H1 (cell line): Measurements from ENCODE around the gene NAV3. TPM values are rescaled to one million over a fixed set of nuclear protein-coding genes. Genes with fewer than 3 reads are reported as not detected.

Source experiments
- CTCF ChIA-PET: fragments of 300-600 bp; sonication (Branson Sonifier 250); formaldehyde crosslinking; loops from one replicate; lab custom pipeline; 2021; ENCODE audit not compliant: partially characterized antibody; lab: Charles Lee
- POLR2A ChIA-PET: fragments of 300-600 bp; sonication (Branson Sonifier 250); formaldehyde crosslinking; loops from one replicate; lab custom pipeline; 2021; ENCODE audit warnings: inconsistent platforms; ENCODE audit not compliant: partially characterized antibody; lab: Charles Lee
- DNase-seq, 2 experiments: peaks; one replicate each; pipeline versions ENCODE4 v3.0.0 to v3.0.0-alpha.2; 2010 to 2022; ENCODE audit warnings: low spot score in 2 of 2, low read depth in 1 of 2, mixed read lengths in 1 of 2
- FAIRE-seq: peaks from 2 replicates; lab custom pipeline; 2011; peaks lifted over from hg19 to GRCh38; lab: Jason Lieb, UNC
- H2AFZ ChIP-seq: 2 replicates; pipeline ENCODE4 v1.8.1; 2012; ENCODE audit warnings: low read length, inconsistent platforms
- H2AK5ac ChIP-seq: 2 replicates; pipeline ENCODE4 v1.6.1; 2013; ENCODE audit warnings: low read depth, low read length
- H2BK120ac ChIP-seq: replicated peaks from 2 replicates; pipeline ENCODE3; 2013; ENCODE audit warnings: low read depth, low read length, inconsistent platforms
- H2BK12ac ChIP-seq: 2 replicates; pipeline ENCODE4 v1.6.1; 2013; ENCODE audit warnings: low read depth, low read length
- H2BK15ac ChIP-seq: 2 replicates; pipeline ENCODE4 v1.6.1; 2013; ENCODE audit warnings: low read length
- H2BK20ac ChIP-seq: 2 replicates; pipeline ENCODE4 v1.6.1; 2013; ENCODE audit warnings: low read length
- H2BK5ac ChIP-seq: 2 replicates; pipeline ENCODE4 v1.6.1; 2013; ENCODE audit warnings: low read depth, low read length
- H3K14ac ChIP-seq: 2 replicates; pipeline ENCODE4 v1.6.1; 2013; ENCODE audit warnings: inconsistent platforms; ENCODE audit not compliant: insufficient read length
- H3K18ac ChIP-seq: 2 replicates; pipeline ENCODE4 v1.6.1; 2013; ENCODE audit warnings: low read length; ENCODE audit errors: extremely low read depth
- H3K23ac ChIP-seq: 2 replicates; pipeline ENCODE4 v1.6.1; 2013; ENCODE audit warnings: inconsistent platforms; ENCODE audit not compliant: insufficient read length
- H3K23me2 ChIP-seq: 2 replicates; pipeline ENCODE4 v1.6.1; 2013; ENCODE audit warnings: low read depth, low read length
- H3K27ac ChIP-seq: 2 replicates; pipeline ENCODE4 v1.6.1; 2011; ENCODE audit warnings: low read depth, low read length, inconsistent platforms
- H3K27me3 ChIP-seq, 4 experiments: replicated peaks in 1 of 4; 1 replicate in 1 of 4; 2 replicates in 3 of 4; pipeline versions ENCODE4 v1.6.1 to v1.8.1; 2011 to 2013; ENCODE audit warnings: low read length in 3 of 4, mild to moderate bottlenecking in 3 of 4, inconsistent platforms in 2 of 4, mixed read lengths in 2 of 4, moderate library complexity in 1 of 4; ENCODE audit not compliant: control insufficient read depth in 3 of 4, insufficient read depth in 3 of 4; ENCODE audit errors: extremely low read depth in 1 of 4
- H3K36me3 ChIP-seq, 4 experiments: 2 replicates each; pipeline versions ENCODE4 v1.6.1 to v1.8.1; 2011 to 2013; ENCODE audit warnings: mild to moderate bottlenecking in 4 of 4, low read length in 3 of 4, moderate library complexity in 2 of 4, control low read depth in 1 of 4, inconsistent platforms in 1 of 4; ENCODE audit not compliant: insufficient read depth in 4 of 4, control insufficient read depth in 2 of 4
- H3K4ac ChIP-seq: replicated peaks from 2 replicates; pipeline ENCODE3; 2013; ENCODE audit warnings: low read length, low read depth, mixed read lengths, inconsistent platforms; ENCODE audit not compliant: insufficient read length
- H3K4me1 ChIP-seq, 4 experiments: replicated peaks in 1 of 4; 1 replicate in 1 of 4; 2 replicates in 3 of 4; pipeline versions ENCODE4 v1.6.1 to v1.8.1; 2011 to 2013; ENCODE audit warnings: low read length in 3 of 4, inconsistent platforms in 2 of 4, mixed read lengths in 1 of 4; ENCODE audit not compliant: insufficient read depth in 4 of 4, control insufficient read depth in 3 of 4
- H3K4me2 ChIP-seq, 2 experiments: 2 replicates each; pipeline versions ENCODE4 v1.6.1 to v1.8.1; 2011 to 2013; ENCODE audit warnings: low read depth in 2 of 2, low read length in 2 of 2, control low read depth in 1 of 2, inconsistent platforms in 1 of 2, mild to moderate bottlenecking in 1 of 2; ENCODE audit not compliant: insufficient read depth in 1 of 2
- H3K4me3 ChIP-seq, 4 experiments: fragments of 200-600, 300-600 bp in 1 of 4; sonication (generic), shearing (Covaris generic), sonication (Bioruptor Twin) in 1 of 4; 2 replicates each; pipeline versions ENCODE4 v1.5.1 to v1.8.1; 2011 to 2016; ENCODE audit warnings: low read length in 4 of 4, low read depth in 3 of 4, control low read depth in 2 of 4, inconsistent platforms in 2 of 4, mild to moderate bottlenecking in 2 of 4, mixed read lengths in 1 of 4, moderate library complexity in 1 of 4; ENCODE audit not compliant: insufficient read depth in 2 of 4; ENCODE audit errors: extremely low read depth in 1 of 4
- H3K56ac ChIP-seq: replicated peaks from 2 replicates; pipeline ENCODE3; 2013; ENCODE audit warnings: low read depth, mild to moderate bottlenecking, mixed read lengths, low read length, inconsistent platforms; ENCODE audit not compliant: insufficient read length
- H3K79me1 ChIP-seq: 2 replicates; pipeline ENCODE4 v1.6.1; 2013; ENCODE audit warnings: low read depth, low read length, control low read depth
- H3K79me2 ChIP-seq, 2 experiments: 2 replicates each; pipeline versions ENCODE4 v1.6.1 to v1.8.1; 2012 to 2013; ENCODE audit warnings: low read length in 2 of 2, mild to moderate bottlenecking in 2 of 2, inconsistent platforms in 1 of 2; ENCODE audit not compliant: insufficient read depth in 2 of 2, control insufficient read depth in 1 of 2
- H3K9ac ChIP-seq, 4 experiments: replicated peaks in 1 of 4; 1 replicate in 1 of 4; 2 replicates in 3 of 4; pipeline versions ENCODE4 v1.6.1 to v1.8.1; 2011 to 2013; ENCODE audit warnings: low read depth in 3 of 4, low read length in 3 of 4, control low read depth in 2 of 4, mild to moderate bottlenecking in 2 of 4, moderate library complexity in 2 of 4, inconsistent platforms in 1 of 4; ENCODE audit errors: extremely low read depth in 1 of 4
- H3K9me3 ChIP-seq, 2 experiments: 2 replicates each; pipeline versions ENCODE4 v1.6.1 to v1.8.1; 2012 to 2013; ENCODE audit warnings: mild to moderate bottlenecking in 2 of 2, moderate library complexity in 2 of 2, control low read depth in 1 of 2, inconsistent platforms in 1 of 2, low read depth in 1 of 2, low read length in 1 of 2, mixed read lengths in 1 of 2; ENCODE audit not compliant: insufficient read depth in 2 of 2
- H4K20me1 ChIP-seq, 2 experiments: replicated peaks in 1 of 2; 2 replicates each; pipeline versions ENCODE3 to v1.8.1; 2011 to 2013; ENCODE audit warnings: inconsistent platforms in 2 of 2, low read length in 2 of 2, mild to moderate bottlenecking in 1 of 2; ENCODE audit not compliant: insufficient read depth in 2 of 2, control insufficient read depth in 1 of 2
- H4K5ac ChIP-seq: 2 replicates; pipeline ENCODE4 v1.6.1; 2013; ENCODE audit warnings: low read length, low read depth, mixed read lengths, inconsistent platforms; ENCODE audit not compliant: insufficient read length
- H4K8ac ChIP-seq: 2 replicates; pipeline ENCODE4 v1.8.0; 2013; ENCODE audit warnings: mild to moderate bottlenecking, moderate library complexity, low read length, inconsistent platforms; ENCODE audit not compliant: insufficient read depth; ENCODE audit errors: extremely low read depth
- H4K91ac ChIP-seq: replicated peaks from 2 replicates; pipeline ENCODE3; 2013; ENCODE audit warnings: low read length, mixed read lengths, inconsistent platforms; ENCODE audit not compliant: insufficient read length
- E2F6 ChIP-seq: IDR thresholded peaks from 2 replicates; pipeline ENCODE4 v1.6.1; 2012; ENCODE audit warnings: inconsistent platforms
- SRF ChIP-seq: IDR thresholded peaks from 2 replicates; pipeline ENCODE4 v1.6.1; 2011; ENCODE audit warnings: mild to moderate bottlenecking, low read depth, low read length, moderate library complexity
- TAF1 ChIP-seq: IDR thresholded peaks from 2 replicates; pipeline ENCODE4 v1.6.1; 2011; ENCODE audit warnings: mild to moderate bottlenecking, low read depth, low read length
- TEAD4 ChIP-seq: IDR thresholded peaks from 2 replicates; pipeline ENCODE4 v1.6.1; 2012; ENCODE audit warnings: low read depth, low read length, inconsistent platforms, mixed read lengths
- WGBS, 2 experiments: shearing (Covaris generic) in 1 of 2; methylation state at CpG; one replicate each; pipeline versions ENCODE4 v1.1.6 to v1.1.7; 2013 to 2015; ENCODE audit warnings: low lambda C conversion rate in 2 of 2, mixed read lengths in 2 of 2, inconsistent platforms in 1 of 2, low coverage in 1 of 2, missing lambda C conversion rate in 1 of 2; ENCODE audit not compliant: insufficient replicate concordance in 2 of 2, insufficient coverage in 1 of 2, insufficient read length in 1 of 2; ENCODE audit errors: extremely low coverage in 1 of 2, missing lambda C conversion rate in 1 of 2; 5-methylcytosine and 5-hydroxymethylcytosine counted together
- polyA plus RNA-seq, 7 experiments: library from polyadenylated mRNA; depleted of rRNA in 3 of 7; stranded (reverse) in 5 of 7; unstranded in 2 of 7; fragments of >200 nt in 5 of 7; fragments of 200-250 nt in 2 of 7; gene quantifications; 1 replicate in 5 of 7; 2 replicates in 1 of 7; 4 replicates in 1 of 7; pipeline versions ENCODE4 v1.2.1 to v1.2.3, GENCODE V29; 2011 to 2013; ENCODE audit warnings: missing spikeins in 2 of 7, mixed read lengths in 2 of 7
- total RNA-seq: library from RNA; stranded (reverse); fragmentation: NEBNext Ultra II Directional; extraction: Animal tissue kit (Norgen Biotek cat#: 25700); gene quantifications from 2 replicates; pipeline ENCODE4 v1.2.1, GENCODE V29; 2021

The NAV3 gene
- total and polyA plus RNA-seq, 2 of the 8 experiments (the other 6 are each of a cell fraction or from before 2014, with no cell fraction given), result 0.47 to 5.0 TPM

GRCh38 chr12:77891518-77892147, 60.9 kb downstream of the NAV3 start:
- Histone ChIP-seq H2AFZ (no peak overlapping the region), H2BK15ac (no peak overlapping the region; the same call in 1 of the 2 replicates), H3K27ac (no peak overlapping the region), H3K9me3 (no peaks in the 10 kb centered on the region), H3K4ac (no peak overlapping the region), H2BK120ac (no peak overlapping the region), H2BK20ac (no peak overlapping the region), H3K23ac (no peak overlapping the region), H4K20me1 (no peaks in the 10 kb centered on the region), H2AK5ac (no peak overlapping the region), H3K79me2 (no peaks in the 10 kb centered on the region), H3K79me1 (no peaks in the 10 kb centered on the region), H2BK5ac (no peak overlapping the region), H3K36me3 (no peaks in the 10 kb centered on the region), H3K14ac (no peak overlapping the region), H3K18ac (no peak overlapping the region), H3K4me2 (no peak overlapping the region), H3K4me3 (no peak overlapping the region), H3K27me3 (peaks cover 0 to 1% (median 0%) of the 10 kb centered on the region in 4 experiments; a peak in 1 of 7 replicates), H4K5ac (no peak overlapping the region), H2BK12ac (no peak overlapping the region), H3K56ac (no peak overlapping the region), H4K8ac (no peak overlapping the region), H3K9ac (no peak overlapping the region), H3K4me1 (peaks cover 0 to 2% (median 0%) of the 10 kb centered on the region in 4 experiments; a peak in 1 of 7 replicates), H3K23me2 (no peaks in the 10 kb centered on the region), H4K91ac (no peak overlapping the region)
- ChIA-PET POLR2A (interaction anchor here (0.6 kb wide), 1 partner anchor 16 kb away, joined by 3 read pairs; no protein-coding TSS in a partner anchor), CTCF (no interaction called here)
- FAIRE-seq (no peak), DNase-seq (no peak)
- 83% methylated on average over 3 of the region's 3 CpGs; no CpG with 5 or more reads in 1 of the 2 experiments for WGBS, 2 experiments
- no peak for TF ChIP-seq TEAD4
- no peak for TF ChIP-seq TAF1
- TF ChIP-seq E2F6, result no peak
- no peak for TF ChIP-seq SRF
